Regular cardiac myocyte (primary cell): ENCODE results near the gene MARVELD1. TPM values are rescaled to one million over a fixed set of nuclear protein-coding genes. Genes with fewer than 3 reads are reported as not detected.

Experiments used
- total RNA-seq: library from RNA; depleted of rRNA; stranded (reverse); fragments of >200 nt; gene quantifications from 2 replicates; pipeline ENCODE4 v1.2.3, GENCODE V29; 2014

MARVELD1 gene
- 15.5 and 22.8 TPM in 2 replicates for total RNA-seq

DNA sequence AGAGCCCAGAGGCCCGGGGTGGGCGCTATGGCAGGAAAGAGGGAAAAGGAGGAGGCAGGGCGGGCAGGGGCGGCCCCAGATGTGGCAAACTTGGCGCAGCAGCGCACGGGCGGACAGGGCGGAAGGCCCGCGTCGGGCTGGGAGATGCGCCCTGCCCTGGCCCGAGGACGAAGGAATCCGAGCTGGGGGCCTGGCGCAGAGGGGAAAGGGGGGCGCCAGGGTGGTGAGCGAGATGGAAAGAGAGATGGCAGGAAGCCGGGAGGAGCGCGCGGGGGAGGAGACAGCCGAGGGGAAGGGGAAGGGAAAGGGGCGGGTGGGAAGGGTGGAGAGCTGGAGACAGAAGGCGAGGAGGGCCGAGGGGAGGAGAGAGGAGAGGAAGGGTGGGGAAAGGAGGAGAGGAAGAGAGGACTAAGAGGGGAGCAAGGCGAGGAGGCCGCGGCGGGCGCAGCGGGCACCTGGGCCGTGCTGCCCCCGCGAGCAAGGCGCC is at the start of gene MARVELD1:
Gene MARVELD1, plus strand, starts transcription at position 392 of the 487 bp plus-strand sequence. CDS start 147 bp downstream, outside the sequence.

DNA sequence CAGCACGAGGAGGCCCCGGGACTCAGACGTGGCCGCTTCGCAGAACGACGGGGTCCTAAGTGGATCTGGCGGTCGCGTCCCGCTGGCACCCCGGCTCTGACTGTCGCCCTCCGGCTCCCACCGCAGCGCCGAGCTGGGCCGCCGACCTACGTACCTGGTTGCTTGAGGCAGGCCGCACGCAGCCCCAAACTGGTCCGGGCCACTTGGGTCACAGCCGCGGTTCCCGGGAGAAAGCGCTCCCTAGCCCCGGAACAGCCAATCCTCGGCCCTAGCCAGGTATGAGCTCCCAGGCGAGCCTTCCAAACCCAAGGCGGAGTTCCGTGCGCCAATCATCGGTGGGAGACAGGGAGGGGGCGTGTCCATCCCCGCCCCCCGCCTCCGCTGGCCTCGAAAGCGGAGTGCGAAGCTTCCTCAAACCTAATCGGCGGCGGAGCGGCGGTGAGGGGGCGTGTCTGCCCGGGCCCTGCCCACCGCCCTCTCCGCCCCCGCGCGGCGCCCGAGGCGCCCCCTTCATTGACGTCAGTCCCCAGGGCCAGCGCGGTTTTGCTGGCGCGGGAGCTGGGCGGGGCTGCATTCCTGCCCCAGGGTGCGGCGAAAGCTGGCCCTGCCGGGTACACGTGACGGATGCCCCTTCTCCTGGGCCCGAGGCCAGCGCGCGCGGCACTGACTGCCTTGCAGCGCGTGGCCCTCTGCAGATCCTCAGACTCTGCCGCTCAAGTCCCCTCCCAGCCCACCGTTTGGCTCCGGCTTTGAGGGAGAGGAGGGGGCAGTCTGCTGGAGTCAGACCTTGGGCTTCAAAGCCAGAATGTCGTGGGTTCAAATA is 26.4 kb upstream of the MARVELD1 start, which contains the start of gene AVPI1:
Gene AVPI1, minus strand, starts transcription at position 280 of the 823 bp plus-strand sequence. CDS start 7,336 bp downstream, outside the sequence.

DNA sequence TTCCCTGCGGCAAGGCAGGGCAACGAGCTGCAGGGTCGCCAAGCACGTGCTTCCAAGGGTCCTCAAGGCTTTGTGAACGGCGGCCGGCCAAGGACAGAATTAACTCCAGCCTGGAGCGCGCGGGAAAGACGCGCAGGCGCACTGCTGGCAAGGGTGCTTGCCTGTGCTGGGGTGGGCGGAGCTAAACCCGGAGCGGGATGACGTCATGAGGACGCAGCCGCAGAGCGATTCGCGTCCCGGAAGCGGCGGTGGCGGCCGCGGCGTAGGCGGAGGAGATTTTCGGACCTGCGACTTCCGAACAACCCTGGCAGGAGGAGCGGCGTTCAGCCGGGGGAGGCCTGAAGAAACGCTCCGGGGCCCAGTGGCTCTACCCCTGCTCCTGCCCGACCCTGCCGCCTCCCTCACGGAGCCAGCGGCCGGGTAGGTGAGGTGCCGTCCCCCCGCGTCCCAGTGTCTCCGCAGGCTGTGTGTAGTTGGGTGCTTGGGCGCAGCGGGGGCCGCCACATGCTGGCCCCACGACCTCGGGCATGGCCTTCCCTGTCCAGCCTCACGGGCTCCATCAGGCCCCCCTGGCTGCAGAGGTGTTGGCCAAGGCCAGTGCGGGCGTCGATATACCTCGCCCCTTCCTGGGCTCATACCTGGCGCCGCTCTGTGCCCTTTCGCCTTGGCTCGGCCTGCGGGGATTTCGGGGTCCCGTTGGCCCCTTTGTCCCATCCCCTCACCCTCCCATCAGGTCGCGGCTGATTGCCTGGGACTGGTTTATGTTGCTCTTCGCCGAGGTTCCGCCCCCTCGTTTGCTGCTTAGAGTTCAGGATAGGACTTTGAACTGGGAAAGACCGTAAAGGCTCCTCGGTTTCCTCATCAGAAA is 23.6 kb downstream of the MARVELD1 start, which contains the start of gene ZFYVE27:
Gene ZFYVE27, plus strand, starts transcription at position 227 of the 868 bp plus-strand sequence. CDS start 1,350 bp downstream, outside the sequence.

Other genes with a start within 250 kb of the MARVELD1 start
- 64.6 and 77.5 TPM in 2 replicates for gene MMS19, start 215.3 kb upstream of the MARVELD1 start, total RNA-seq
- 16.9 and 31.4 TPM in 2 replicates for gene UBTD1, start 214.8 kb upstream of the MARVELD1 start, total RNA-seq
- 0.85 and 2.5 TPM in 2 replicates for gene ANKRD2, start 141.0 kb upstream of the MARVELD1 start, total RNA-seq
- 0.56 and 0.58 TPM in 2 replicates for gene HOGA1, start 129.3 kb upstream of the MARVELD1 start, total RNA-seq
- gene C10orf62, start 124.0 kb upstream of the MARVELD1 start, total RNA-seq = 0.19 TPM in 1 of 2 replicates, not detected in the other
- gene MORN4, start 80.2 kb upstream of the MARVELD1 start, total RNA-seq = 3.7 and 5.8 TPM in 2 replicates
- 20.1 and 21.4 TPM in 2 replicates for gene PI4K2A, start 73.1 kb upstream of the MARVELD1 start, total RNA-seq
- 15.3 and 27.6 TPM in 2 replicates for gene AVPI1, start 26.5 kb upstream of the MARVELD1 start, total RNA-seq
- 21.3 and 29.6 TPM in 2 replicates for gene ZFYVE27, start 23.4 kb downstream of the MARVELD1 start, total RNA-seq
- gene SFRP5, start 58.3 kb downstream of the MARVELD1 start, total RNA-seq = not detected in 2 replicates
- under 0.01 TPM in 1 of 2 replicates, not detected in the other for gene GOLGA7B, start 136.1 kb downstream of the MARVELD1 start, total RNA-seq